Tibial nerve (tissue), 4 donors: Measurements from ENCODE around the gene KCTD2. TPM values are rescaled to one million over a fixed set of nuclear protein-coding genes. Genes with fewer than 3 reads are reported as not detected.
A peak's percentile ranks its signal among the peaks of the same experiment; 100 is the strongest.
"Not testable (repeated sequence)": the region's sequence is repeated elsewhere in the genome, so short reads cannot be mapped to it uniquely, and the experiment has no call there.

ENCODE experiments used
- DNase-seq, 2 donors: peaks; one replicate each; pipeline ENCODE4 v3.0.0-alpha.2; 2019; ENCODE audit warnings: low spot score in 2 of 2
- H3K27ac ChIP-seq, 4 donors: fragments of 200-600 bp; sonication (generic) in 3 of 4; one replicate each; pipeline ENCODE4 v1.5.1; 2017 to 2019; ENCODE audit warnings: mild to moderate bottlenecking in 1 of 4
- H3K27me3 ChIP-seq, 2 donors: fragments of 200-600 bp; sonication (generic) in 1 of 2; one replicate each; pipeline versions ENCODE4 v1.5.1 to v1.6.0; 2017 to 2019
- H3K36me3 ChIP-seq, 3 donors: fragments of 200-600 bp; sonication (generic); one replicate each; pipeline ENCODE4 v1.5.1; 2018 to 2019
- H3K4me1 ChIP-seq, 4 donors: fragments of 200-600 bp; sonication (generic) in 3 of 4; one replicate each; pipeline ENCODE4 v1.5.1; 2017 to 2019
- H3K4me3 ChIP-seq, 4 donors: fragments of 200-600 bp; sonication (generic) in 3 of 4; one replicate each; pipeline ENCODE4 v1.5.1; 2017 to 2019; ENCODE audit warnings: mild to moderate bottlenecking in 1 of 4, moderate library complexity in 1 of 4
- H3K9me3 ChIP-seq, 4 donors: fragments of 200-600 bp; sonication (generic) in 3 of 4; one replicate each; pipeline ENCODE4 v1.5.1; 2017 to 2019
- EP300 ChIP-seq, 2 donors: sonication (generic); formaldehyde crosslinking; IDR thresholded peaks; one replicate each; pipeline ENCODE4 v1.6.1; 2017; ENCODE audit warnings: antibody characterized with exemption in 2 of 2, mild to moderate bottlenecking in 1 of 2
- POLR2A ChIP-seq, 2 donors: fragments of 450-650 bp; IDR thresholded peaks; one replicate each; pipeline ENCODE4 v1.6.1; 2017; ENCODE audit warnings: antibody characterized with exemption in 2 of 2, mild to moderate bottlenecking in 2 of 2, moderate library complexity in 2 of 2
- WGBS, 2 donors: methylation state at CpG; one replicate each; pipeline ENCODE4 v1.1.5; 2018; 5-methylcytosine and 5-hydroxymethylcytosine counted together
- total RNA-seq, 4 donors: library from RNA; depleted of rRNA; stranded (reverse); fragments of >200 nt; gene quantifications; one replicate each; pipeline ENCODE4 v1.1.0, GENCODE V29; 2016
- TF ChIP-seq, protein P1 (sequence below), 5 experiments: fragments of 200-600 bp in 3 of 5; fragments of 450-650 bp in 2 of 5; sonication (generic) in 3 of 5; IDR thresholded peaks; one replicate each; pipeline ENCODE4 v1.5.1; 2016 to 2019; ENCODE audit warnings: antibody characterized with exemption in 5 of 5, mild to moderate bottlenecking in 3 of 5, moderate library complexity in 2 of 5

KCTD2 gene
- total RNA-seq, 4 donors from 2014 or later: 24.9 to 33.5 (median 32.6) TPM

DNA sequence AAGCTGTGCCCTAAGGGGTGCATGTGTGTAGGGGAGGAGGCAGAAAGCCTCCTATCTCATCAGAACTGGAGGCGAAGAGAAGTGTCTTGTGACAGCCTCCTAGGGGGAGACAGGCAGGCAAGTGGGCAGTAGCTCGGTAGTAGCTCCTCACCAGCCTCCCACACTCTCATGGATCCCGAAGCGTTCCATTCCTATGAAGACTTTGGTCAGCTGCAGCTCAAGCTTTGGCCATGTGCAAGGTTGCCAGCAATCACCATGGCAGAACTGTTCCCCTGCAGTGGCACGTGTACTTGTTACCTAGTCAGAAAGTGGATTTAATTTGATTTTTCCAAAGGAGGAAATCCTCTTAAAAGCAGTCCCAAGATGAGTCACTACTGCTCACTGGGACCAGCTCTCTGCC is 27.9 kb upstream of the KCTD2 start:
- H3K4me3 ChIP-seq: no peak overlapping the region
- WGBS, 2 donors: 34 to 40% methylated on average over 4 to 5 of the region's 5 CpGs
- peaks cover 0 to 21% (median 0%) of the 10 kb centered on the region in 4 donors for H3K4me1 ChIP-seq
- no peaks in the 10 kb centered on the region for H3K27me3 ChIP-seq
- TF ChIP-seq, protein P1, sequence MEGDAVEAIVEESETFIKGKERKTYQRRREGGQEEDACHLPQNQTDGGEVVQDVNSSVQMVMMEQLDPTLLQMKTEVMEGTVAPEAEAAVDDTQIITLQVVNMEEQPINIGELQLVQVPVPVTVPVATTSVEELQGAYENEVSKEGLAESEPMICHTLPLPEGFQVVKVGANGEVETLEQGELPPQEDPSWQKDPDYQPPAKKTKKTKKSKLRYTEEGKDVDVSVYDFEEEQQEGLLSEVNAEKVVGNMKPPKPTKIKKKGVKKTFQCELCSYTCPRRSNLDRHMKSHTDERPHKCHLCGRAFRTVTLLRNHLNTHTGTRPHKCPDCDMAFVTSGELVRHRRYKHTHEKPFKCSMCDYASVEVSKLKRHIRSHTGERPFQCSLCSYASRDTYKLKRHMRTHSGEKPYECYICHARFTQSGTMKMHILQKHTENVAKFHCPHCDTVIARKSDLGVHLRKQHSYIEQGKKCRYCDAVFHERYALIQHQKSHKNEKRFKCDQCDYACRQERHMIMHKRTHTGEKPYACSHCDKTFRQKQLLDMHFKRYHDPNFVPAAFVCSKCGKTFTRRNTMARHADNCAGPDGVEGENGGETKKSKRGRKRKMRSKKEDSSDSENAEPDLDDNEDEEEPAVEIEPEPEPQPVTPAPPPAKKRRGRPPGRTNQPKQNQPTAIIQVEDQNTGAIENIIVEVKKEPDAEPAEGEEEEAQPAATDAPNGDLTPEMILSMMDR (IDR thresholded peaks at IDR 0.05): no peak
- TF ChIP-seq EP300 (IDR thresholded peaks at IDR 0.05) (no peak), POLR2A (IDR thresholded peaks at IDR 0.05) (no peak)
- peak overlapping the region in 3 of 4 donors; percentile 32 to 70 (median 57) for H3K27ac ChIP-seq
- H3K9me3 ChIP-seq: no peaks in the 10 kb centered on the region
- H3K36me3 ChIP-seq: peaks cover 4 to 72% (median 23%) of the 10 kb centered on the region in 3 donors
- DNase-seq: no peak

DNA sequence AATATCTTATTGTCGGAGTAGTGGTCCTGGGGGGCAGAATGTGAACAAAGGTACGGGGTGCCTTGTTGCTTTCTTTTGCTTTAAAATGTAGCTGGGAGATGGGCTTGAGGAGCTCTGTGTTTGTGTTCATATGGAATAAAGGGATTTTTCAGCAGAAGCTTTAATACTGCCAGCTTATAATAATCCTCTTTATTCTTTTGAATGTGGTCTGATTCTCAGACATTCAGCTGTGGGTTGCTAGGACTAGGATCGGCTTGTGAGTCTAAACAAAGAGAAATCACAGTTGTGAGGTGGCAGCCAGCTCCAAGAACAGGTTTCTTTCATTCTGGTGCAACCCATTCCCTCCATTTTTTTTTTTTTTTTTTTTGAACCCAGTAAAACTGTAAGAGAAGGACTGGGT is 27.3 kb upstream of the KCTD2 start:
- Histone ChIP-seq H3K4me1 (peaks cover 0 to 15% (median 0%) of the 10 kb centered on the region in 4 donors), H3K27ac (peak overlapping the region in 3 of 4 donors; percentile 32 to 70 (median 57)), H3K4me3 (no peak overlapping the region), H3K36me3 (peaks cover 4 to 72% (median 23%) of the 10 kb centered on the region in 3 donors), H3K9me3 (no peaks in the 10 kb centered on the region), H3K27me3 (no peaks in the 10 kb centered on the region)
- WGBS, 2 donors: 39 to 58% methylated on average over 3 of the region's 3 CpGs
- TF ChIP-seq EP300 (IDR thresholded peaks at IDR 0.05) (no peak), POLR2A (IDR thresholded peaks at IDR 0.05) (no peak)
- TF ChIP-seq, protein P1 (IDR thresholded peaks at IDR 0.05): no peak
- no peak for DNase-seq

DNA sequence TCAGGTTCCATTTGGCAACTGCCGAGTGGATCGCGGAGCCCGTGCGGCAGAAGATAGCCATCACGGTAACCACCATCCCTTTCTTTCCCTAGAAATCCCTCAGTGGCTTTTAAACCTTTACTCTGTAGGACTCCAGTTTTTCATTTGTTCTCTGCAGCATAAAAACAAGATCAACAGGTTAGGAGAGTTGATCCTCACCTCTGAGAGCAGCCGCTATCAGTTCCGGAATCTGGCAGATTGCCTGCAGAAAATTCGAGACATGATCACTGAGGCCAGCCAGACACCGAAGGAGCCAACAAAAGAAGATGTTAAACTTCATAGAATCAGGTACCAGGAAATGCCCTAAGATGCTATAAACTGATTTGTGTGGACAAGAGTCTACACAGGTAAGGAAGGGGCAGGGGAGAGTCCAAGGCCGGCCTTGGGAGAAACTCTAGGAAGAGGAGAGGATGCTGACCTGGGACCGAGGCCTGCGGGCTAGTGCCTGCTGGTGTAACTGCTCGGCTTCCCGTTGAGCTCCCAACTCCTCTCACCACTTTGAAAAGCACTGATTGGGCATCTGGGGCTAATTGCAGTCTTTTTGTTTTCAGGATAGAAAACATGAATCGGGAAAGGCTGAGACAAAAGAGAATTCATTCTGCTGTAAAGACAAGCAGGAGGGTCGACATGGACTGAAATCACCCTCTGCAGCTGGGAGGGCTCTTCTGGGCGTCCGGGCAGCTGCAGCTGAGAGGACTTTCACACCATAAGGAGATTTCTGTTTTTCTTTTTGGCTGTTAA is 26.5 kb upstream of the KCTD2 start:
- WGBS, 2 donors: 78 to 79% methylated on average over 19 of the region's 19 CpGs
- peaks cover 4 to 66% (median 23%) of the 10 kb centered on the region in 3 donors for H3K36me3 ChIP-seq

DNA sequence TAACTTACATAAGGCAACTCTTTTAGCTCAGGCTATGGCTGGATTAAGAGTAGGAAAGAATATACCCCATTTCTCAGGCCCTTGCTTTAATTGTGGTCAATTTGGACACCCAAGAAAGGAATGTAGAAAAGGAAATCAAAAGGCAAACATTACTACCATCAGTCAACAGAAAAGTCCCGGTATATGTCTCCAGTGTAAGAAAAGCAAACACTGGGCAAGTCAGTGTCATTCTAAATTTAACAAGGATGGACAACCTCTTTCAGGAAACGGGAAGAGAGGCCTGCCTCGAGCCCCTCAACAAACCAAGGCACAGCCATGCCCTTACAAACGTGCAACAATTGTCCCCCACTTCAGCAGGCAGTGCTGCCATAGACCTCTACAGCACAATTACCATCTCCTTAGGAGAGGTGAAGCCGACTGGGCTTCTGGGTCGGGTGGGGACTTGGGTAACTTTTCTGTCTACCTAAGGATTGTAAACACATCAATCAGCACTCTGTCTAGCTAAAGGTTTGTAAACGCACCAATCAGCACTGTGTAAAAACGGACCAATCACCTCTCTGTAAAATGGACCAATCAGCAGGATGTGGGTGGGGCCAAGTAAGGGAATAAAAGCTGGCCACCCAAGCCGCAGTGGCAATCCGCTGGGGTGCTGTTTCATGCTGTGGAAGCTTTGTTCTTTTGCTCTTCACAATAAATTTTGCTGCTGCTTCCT is 22.2 kb upstream of the KCTD2 start:
- H3K27me3 ChIP-seq: no peaks in the 10 kb centered on the region
- H3K27ac ChIP-seq: no peak overlapping the region
- WGBS, 2 donors: 90 to 92% methylated on average over 10 of the region's 10 CpGs
- no peaks in the 10 kb centered on the region for H3K9me3 ChIP-seq
- H3K36me3 ChIP-seq: peaks cover 4 to 31% (median 23%) of the 10 kb centered on the region in 3 donors
- TF ChIP-seq POLR2A (IDR thresholded peaks at IDR 0.05): no peak
- TF ChIP-seq, protein P1 (IDR thresholded peaks at IDR 0.05): no peak
- no peak for TF ChIP-seq EP300 (IDR thresholded peaks at IDR 0.05)
- H3K4me3 ChIP-seq: no peak overlapping the region
- peaks cover 0 to 4% (median 0%) of the 10 kb centered on the region in 4 donors for H3K4me1 ChIP-seq
- DNase-seq: no peak

More for the DNA sequence above, 26.5 kb upstream of the KCTD2 start:
- Histone ChIP-seq H3K27ac (peak overlapping the region in 2 of 4 donors; percentile 57 to 70), H3K9me3 (no peaks in the 10 kb centered on the region), H3K27me3 (no peaks in the 10 kb centered on the region), H3K4me3 (no peak overlapping the region), H3K4me1 (peaks cover 0 to 13% (median 0%) of the 10 kb centered on the region in 4 donors)
- no peak for DNase-seq
- TF ChIP-seq EP300 (IDR thresholded peaks at IDR 0.05) (no peak), POLR2A (IDR thresholded peaks at IDR 0.05) (no peak)
- TF ChIP-seq, protein P1 (IDR thresholded peaks at IDR 0.05): no peak

DNA sequence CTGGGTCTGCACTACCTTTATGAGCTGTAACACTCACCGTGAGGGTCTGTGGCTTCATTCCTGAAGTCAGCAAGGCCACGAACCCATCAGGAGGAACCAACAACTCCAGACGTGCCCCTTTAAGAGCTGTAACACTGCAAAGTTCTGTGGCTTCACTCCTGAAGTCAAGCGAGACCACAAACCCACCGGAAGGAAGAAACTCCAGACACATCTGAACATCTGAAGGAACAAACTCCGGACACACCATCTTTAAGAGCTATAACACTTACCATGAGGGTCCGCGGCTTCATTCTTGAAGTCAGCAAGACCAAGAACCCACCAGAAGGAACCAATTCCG is 21.7 kb upstream of the KCTD2 start:
- DNase-seq, H3K27me3 ChIP-seq, H3K4me3 ChIP-seq, H3K9me3 ChIP-seq, H3K4me1 ChIP-seq, H3K27ac ChIP-seq: not testable (repeated sequence)
- WGBS, 2 donors: 86 to 92% methylated on average over 9 of the region's 9 CpGs
- H3K36me3 ChIP-seq: peaks cover 4 to 26% (median 22%) of the 10 kb centered on the region in 3 donors

DNA sequence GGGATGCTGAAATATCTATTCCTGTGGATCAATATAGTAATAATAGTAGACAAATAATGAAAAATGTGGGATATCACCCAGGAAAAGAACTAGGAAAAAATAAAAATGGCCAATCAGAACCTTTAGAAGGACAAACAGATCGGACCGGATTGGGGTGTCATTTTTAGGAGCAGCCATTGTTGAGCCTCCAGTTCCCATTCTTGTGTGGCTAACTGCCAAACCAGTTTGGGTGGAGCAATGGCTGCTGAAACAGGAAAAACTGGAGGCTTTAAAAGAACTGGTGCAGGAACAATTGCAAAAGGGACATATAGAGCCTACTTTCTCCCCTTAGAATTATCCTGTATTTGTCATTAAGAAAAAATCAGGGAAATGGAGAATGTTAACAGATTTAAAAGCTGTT is 20.4 kb upstream of the KCTD2 start:
- not testable (repeated sequence) for H3K4me1 ChIP-seq, H3K27me3 ChIP-seq, H3K27ac ChIP-seq, H3K4me3 ChIP-seq, H3K9me3 ChIP-seq
- WGBS, 2 donors: 74 to 77% methylated on average over 2 of the region's 2 CpGs
- DNase-seq: peak in 1 of 2 donors; percentile 39
- peaks cover 4 to 13% (median 9%) of the 10 kb centered on the region in 3 donors for H3K36me3 ChIP-seq
